GM21423 (cell line): Measurements from ENCODE around the gene TBC1D14.
"Not testable (repeated sequence)": the region's sequence is repeated elsewhere in the genome, so short reads cannot be mapped to it uniquely, and the experiment has no call there.

Experiments used
- ATAC-seq: cut with Tn5 transposase; IDR thresholded peaks from one replicate; pipeline ENCODE4 v1.9.1; 2021; ENCODE audit warnings: mild to moderate bottlenecking, moderate library complexity; ENCODE audit not compliant: unreplicated experiment

TBC1D14 gene

GRCh38 chr4:6890358-6890757 lies 19.3 kb upstream of the TBC1D14 start:
- no peak for ATAC-seq

- ATAC-seq, result not testable (repeated sequence)
These were observed 18.7 kb upstream of the TBC1D14 start for GRCh38 chr4:6890971-6891370.

GRCh38 chr4:6891436-6892170 lies 18.0 kb upstream of the TBC1D14 start:
- ATAC-seq, result no peak

DNA sequence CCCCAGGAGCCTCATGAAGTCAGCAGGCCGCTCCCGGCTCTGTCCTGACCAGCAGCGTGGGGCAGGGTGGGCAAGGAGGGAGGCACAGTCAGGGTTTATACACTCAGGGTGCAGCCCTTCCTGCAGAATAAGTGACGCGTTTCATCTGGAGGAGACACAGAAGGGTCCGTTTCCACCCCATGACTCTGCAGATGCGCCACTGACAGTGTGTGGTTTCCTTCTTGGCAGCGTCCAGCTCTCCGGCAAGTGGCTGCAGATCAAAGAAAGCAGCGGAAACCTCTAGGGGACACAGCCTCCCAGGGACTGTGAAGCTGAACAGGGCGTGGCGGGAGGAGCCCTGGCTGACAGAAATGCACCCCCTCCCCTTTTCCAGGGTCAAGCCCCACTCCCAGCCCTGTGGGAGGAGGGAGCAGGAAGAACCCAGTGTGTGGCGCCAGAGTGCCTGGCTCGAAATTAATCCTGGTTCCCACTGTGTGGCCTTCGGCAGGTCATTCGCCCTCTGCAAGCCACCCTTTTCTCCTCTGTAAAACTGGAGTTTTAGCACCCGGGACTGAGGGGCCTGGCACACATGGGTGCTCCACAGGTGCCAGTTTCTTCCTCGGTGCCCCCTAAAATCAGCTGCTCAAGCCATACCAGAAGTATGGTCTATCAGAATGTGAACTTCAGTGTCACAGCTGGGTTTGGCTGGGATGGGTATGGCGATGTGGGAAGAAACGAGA lies 17.3 kb upstream of the TBC1D14 start:
- ATAC-seq, result no peak

DNA sequence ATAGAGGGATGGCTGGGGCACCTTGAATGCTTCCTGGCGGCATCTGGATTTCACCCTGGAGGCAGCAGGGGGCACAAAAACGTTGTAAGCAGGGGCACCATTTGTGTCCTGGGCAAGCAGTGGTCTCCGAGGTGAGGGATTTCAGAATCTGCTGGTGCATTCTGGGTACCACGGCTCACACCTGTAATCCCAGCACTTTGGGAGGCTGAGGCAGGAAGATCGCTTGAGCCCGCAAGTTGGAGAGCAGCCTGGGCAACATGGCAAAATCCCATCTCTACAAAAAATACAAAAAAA lies 16.8 kb upstream of the TBC1D14 start:
- ATAC-seq, result no peak

DNA sequence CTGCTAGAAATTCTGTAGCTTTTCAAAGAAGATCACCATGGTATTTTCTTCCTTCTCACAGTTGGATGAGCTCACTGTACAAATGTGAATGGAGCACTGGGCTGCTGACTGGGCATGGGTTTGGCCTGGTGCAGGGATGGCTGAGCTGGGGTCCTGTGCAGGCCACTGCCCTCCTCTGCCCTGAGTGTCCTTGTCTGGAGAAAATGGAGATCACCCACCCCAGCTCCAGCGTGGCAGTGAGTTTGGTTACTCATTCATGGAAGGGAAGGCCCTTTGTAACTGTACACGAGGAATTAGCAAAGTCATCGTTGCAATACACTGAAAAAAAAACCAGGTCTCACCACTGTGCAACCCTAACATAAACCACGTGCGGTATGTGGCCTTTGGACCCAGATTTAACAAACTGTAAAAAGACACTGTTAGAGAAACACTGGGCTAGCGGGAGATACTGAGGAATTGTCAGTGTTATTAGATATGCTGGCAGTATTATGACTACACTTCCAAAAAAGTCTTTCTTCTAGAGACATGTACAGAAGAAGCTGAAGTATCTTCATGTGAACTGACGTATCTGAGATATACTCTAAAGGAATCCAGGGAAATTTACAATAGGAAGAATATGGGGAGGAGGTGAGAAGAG lies 16.1 kb upstream of the TBC1D14 start:
- no peak for ATAC-seq

DNA sequence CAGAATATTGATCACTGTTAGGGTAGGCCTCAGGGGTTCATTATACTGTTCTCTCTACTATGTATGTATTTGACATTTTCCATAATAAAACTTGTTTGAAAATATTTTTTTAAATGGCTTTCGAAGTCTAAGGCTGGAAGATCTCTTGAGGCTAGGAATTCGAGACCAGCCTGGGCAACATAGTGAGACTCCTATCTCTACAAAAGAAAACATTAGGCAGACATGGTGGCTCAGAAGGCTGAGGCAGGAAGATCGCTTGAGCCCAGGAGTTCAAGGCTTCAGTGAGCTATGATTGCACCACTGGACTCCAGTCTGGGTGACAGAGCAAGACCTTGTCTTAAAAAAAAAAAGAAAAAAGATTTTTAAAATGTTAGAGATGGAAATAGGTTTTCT lies 15.5 kb upstream of the TBC1D14 start:
- no peak for ATAC-seq

DNA sequence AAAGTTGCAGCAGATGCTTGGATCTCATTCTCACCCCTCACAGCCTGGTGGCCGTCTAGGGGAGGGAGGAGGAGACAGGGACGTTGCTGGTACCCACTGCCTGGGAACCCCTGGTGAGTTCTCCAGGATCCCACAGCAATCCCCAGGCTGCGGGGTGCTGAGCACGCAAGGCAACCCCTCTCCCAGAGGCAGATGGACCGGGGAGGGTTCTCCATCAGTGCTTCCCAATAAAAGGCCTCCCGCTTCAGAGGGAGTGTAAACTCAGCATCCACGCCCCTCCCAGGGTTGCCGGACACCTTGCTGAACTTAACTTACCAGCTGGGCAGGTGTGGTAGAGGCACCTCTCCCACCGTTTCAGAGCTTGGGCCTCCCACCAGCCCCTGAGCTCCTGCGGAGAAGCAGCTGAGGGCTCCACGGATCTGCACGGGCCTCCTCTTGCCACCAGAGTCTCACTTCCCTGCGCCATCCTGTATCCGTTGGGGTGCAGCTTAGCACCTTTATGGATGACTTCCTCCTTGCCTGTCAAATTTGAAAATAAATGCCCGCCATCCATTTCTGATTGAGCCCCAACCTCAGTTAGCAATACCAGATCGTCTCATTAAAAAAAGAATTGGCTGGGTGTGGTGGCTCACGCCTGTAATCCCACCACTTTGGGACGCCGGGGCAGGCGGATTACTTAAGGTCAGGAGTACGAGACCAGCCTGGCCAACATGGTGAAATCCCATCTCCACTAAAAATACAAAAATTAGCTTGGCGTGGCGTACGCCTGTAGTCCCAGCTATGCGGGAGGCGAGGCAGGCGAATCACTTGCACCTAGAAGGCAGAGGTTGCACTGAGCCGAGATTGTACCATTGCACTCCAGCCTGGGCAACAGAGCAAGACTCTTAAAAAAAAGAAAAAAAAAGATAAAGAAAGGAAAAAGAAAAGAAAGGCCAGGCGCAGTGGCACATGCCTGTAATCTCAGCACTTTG lies 14.8 kb upstream of the TBC1D14 start:
- ATAC-seq, result no peak

GRCh38 chr4:6896035-6896434 lies 13.6 kb upstream of the TBC1D14 start:
- ATAC-seq, result no peak

DNA sequence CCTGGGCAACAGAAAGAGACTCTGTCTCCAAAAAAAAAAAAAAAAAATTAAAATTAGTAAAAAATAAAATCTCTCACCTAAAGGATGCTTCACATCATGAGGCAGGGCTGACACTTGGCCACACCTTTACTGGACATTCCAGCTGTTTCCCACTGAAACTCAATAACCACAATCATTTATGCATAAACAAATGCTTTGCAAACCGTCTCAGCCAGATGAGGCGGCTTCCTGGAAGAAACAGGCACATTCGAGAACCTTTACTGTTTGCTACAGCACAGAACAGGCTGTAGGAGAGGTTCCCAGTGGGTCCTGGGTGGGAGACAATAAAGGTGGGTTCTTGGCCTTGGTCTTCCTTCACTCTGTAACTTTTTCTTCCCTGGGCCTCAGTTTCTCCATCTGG lies 10.9 kb upstream of the TBC1D14 start:
- ATAC-seq, result no peak

DNA sequence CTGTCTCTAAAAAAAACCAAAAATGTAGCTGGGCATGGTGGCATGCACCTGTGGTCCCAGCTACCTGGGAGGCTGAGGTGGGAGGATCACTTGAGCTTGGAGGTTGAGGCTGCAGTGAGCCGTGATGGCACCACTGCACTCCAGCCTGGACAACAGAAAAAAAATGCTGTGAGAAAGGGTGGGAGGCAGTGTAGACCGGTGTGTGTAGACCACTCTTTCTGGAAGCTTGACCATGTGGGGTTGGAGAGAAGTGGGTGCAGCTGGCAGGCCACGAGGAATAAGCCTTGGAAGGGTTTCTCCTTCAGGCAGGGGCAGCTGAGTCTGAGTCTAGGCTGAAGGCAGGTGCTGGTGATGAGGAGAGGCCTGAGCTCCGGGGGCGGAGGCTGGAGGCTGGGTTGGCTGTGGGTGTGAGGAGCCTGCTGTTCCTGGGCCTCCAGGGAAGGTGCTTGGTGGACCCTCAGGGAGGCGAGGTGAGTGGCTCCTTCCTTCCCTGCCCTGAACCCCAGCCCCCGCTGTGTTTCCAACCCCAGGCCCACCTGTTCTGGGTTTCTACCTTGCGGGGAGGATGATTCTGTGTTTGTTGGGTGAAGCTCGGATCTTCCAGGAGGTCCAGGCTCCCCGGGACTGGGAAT lies 9.3 kb upstream of the TBC1D14 start:
- no peak for ATAC-seq

DNA sequence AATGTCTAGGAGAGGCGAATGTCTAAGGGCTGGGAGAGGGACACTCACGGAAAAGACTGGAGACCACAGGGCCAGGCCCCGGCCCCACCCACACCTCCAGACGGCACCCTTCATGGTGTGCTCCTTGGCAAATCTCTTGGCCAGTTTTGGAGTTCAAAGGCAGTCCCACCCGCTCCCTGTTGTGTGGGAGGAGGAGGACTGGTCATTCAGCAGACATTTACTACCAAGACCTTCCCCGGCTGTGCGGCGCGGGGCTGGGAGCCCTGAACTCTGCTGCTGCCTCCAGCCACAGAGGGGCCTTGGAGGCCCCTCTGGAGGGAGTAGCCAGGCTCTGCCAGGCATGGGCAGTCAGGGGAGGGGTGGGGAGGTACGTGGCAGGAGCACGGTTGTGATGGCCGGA lies 8.7 kb upstream of the TBC1D14 start:
- no peak for ATAC-seq

- no peak for ATAC-seq
These were observed 7.8 kb upstream of the TBC1D14 start for GRCh38 chr4:6901669-6902317.

GRCh38 chr4:6902318-6903042 lies 7.1 kb upstream of the TBC1D14 start:
- no peak for ATAC-seq

DNA sequence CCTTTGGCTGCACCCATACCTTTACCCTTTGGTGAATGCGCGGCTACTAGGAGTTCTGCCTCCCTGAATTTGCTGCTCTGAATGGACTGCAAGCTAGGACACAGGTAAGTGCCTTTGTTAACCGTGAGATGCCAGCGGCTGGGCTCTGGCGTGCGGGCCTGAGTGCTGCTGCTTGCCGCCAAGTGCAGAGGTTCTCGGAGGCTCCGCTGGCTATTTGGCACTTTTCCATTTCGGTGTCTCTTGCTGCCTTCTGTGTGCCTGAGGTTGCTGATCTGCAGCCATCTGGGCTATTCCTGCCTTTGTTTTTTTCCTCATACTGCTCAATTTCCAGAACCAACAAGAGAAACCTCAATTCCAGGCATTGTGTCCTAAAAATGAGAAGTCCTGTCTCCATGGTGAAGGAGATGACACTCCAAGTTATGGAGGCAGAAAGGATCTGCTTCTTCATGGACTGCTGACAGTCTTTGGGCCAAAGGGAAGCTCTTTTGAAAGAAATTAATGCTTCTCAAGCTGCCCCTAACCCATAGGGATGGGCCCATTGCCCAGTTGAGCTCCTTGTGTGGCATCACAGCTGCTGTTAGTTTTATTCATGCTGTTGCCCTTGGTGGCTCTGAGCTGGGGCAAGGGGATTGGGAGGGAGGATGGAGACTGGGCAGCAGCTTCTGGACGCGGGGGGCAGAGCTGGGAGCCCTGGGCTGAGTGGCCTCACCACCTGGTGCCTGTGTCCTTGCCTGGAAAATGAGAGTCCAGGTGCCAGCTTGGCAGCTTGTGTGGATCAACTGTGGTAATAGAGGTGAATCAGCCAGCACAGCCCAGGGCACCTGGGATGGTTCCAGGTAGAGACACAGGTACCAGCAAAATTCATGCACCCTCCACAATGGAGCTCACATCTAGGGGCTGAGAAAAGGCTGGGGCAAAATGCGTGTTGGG lies 3.8 kb upstream of the TBC1D14 start:
- no peak for ATAC-seq

- not testable (repeated sequence) for ATAC-seq
These were observed 3.1 kb upstream of the TBC1D14 start for GRCh38 chr4:6906486-6906885.

DNA sequence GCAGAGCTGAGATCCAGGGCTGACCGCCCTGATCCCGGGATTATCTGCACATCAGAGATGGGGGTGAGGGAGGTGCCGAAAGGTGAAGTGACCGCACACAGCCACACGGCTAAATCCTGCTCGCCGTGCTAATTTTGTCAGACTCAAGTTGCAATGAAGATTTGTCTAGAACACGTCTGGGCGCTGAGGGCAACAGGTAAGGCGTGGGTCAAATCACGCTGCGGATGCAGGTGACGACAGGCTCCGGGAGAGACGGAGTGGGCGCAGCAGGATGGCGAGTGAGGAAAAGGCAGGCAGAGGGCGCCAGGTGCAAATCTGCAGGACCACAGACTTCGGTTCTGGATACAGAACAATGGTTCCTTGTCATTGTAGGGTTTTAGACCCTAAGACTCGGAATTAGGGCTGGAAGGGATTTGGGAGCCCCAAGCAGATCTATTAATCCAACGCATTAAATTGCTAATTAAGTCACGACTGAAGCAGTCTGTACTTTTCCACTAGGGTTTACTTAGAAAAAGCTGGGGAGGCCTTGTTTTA lies 1.9 kb upstream of the TBC1D14 start:
- ATAC-seq, result no peak

GRCh38 chr4:6908432-6909112 lies 1.1 kb upstream of the TBC1D14 start:
- ATAC-seq, result no peak
